ENCODE measurements around the gene ACTG1.

DNA sequence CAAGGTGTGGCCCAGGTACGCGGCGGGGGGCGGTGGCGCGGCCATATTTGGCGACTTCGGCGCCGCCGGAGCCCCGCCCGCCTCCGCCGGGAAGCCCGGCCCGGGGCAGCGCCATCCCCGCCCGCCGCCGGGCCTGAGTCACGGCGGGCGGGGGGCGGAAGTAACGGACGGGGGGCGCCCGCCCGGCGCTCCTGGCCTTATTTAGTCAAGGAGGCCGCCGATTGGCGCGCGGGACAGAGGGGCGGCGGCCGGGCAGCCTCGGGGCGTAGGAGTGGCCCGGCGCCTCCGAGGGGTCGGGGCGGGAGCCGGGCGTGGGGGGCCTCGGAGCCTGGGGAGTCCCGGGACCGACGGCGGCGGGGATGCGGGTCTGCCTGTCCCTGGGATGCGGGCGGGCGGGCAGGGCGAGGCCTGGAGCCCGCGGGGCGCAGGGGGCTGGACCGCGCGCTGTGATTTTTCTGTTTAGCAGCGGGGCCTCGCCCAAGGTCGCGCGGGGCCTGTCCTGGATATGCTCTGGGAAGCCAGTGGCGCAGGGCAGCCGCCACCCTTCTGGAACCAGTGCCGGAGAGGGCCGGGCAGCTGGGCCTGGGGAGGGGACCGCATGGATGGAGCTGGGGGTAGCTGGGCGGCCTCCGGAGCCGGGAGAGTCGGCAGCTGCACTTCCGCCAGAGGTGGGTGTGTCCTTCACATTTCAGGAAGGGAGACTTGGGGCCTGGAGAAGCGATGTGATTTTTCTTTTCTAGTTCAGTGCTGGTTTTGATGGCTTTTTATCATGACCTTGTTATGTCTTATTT lies 2.3 kb upstream of the ACTG1 start:
- no peak for TF ChIP-seq CTCF (IDR thresholded peaks at IDR 0.05)
- TF ChIP-seq POLR2A (IDR thresholded peaks at IDR 0.05) = peak; percentile 56 to 83
